ENCODE measurements around the gene PTGIR. TPM values are rescaled to one million over a fixed set of nuclear protein-coding genes. Genes with fewer than 3 reads are reported as not detected.

The PTGIR gene
- total and polyA plus RNA-seq, 2 of the 4 experiments (the other 2 are of a cell fraction), result 0.54 to 5.3 TPM

GRCh38 chr19:46630586-46631205, 5.8 kb upstream of the PTGIR start:
- BruUV-seq (replicated peaks), result no TSS peak
- peak overlapping the region; percentile 51; the same call in 1 of the 2 replicates for H3K23ac ChIP-seq (ENCODE audit: low read depth, low read length)
- peak overlapping the region; percentile 68 for H2BK20ac ChIP-seq (ENCODE audit: low read depth, low read length)
- CTCF ChIA-PET, result interaction anchor here (1.1 to 1.5 kb wide), 2 partner anchors 26 to 31 kb away, joined by 3 to 5 read pairs; partner anchors contain the start of gene DACT3
- peak overlapping the region; percentile 29; the same call in 1 of the 2 replicates for H2AK5ac ChIP-seq (ENCODE audit: low read depth, low read length)
- DNase-seq (no peak), ATAC-seq (ENCODE audit: low read depth) (no peak)
- peak overlapping the region; percentile 80; the same call in 1 of the 2 replicates for H2BK120ac ChIP-seq (ENCODE audit: low read depth, low read length)
- no peak overlapping the region for H3K4me2 ChIP-seq (ENCODE audit: low read depth, low read length)
- H3K9me1 ChIP-seq (ENCODE audit: insufficient read depth, low read length), result peaks cover 6% of the 10 kb centered on the region; the same call in 1 of the 2 replicates
- no peaks in the 10 kb centered on the region for H4K20me1 ChIP-seq (ENCODE audit: insufficient read depth, low read length)
- no peak overlapping the region for H3K4me3 ChIP-seq (ENCODE audit: insufficient read depth, low read depth, low read length)
- H3K27me3 ChIP-seq (ENCODE audit: control insufficient read depth, insufficient read depth, low read length), result no peaks in the 10 kb centered on the region; the same call in 1 of the 2 replicates
- H3K18ac ChIP-seq (ENCODE audit: low read depth, low read length), result peak overlapping the region; percentile 53
- WGBS, 2 experiments (ENCODE audit: extremely low coverage in 2 of 2, insufficient read length in 1 of 2), result 90% methylated on average over 6 of the region's 14 CpGs; no CpG with 5 or more reads in 1 of the 2 experiments
- no peaks in the 10 kb centered on the region for H3K9me3 ChIP-seq (ENCODE audit: control insufficient read depth, insufficient read depth, low read length)
- no peak overlapping the region for H2BK5ac ChIP-seq (ENCODE audit: low read depth, low read length, poor library complexity, severe bottlenecking)
- H4K8ac ChIP-seq (ENCODE audit: low read depth in 2 of 2, low read length in 2 of 2), result peak overlapping the region; percentile 20 to 85; a peak in 3 of 4 replicates
- H3K56ac ChIP-seq (ENCODE audit: extremely low read depth, insufficient read depth, low read length), result no peak overlapping the region
- H3K27ac ChIP-seq (ENCODE audit: insufficient read depth, low read length), result no peak overlapping the region
- no peaks in the 10 kb centered on the region for H3K36me3 ChIP-seq (ENCODE audit: control insufficient read depth, insufficient read depth, low read length)
- intact Hi-C loops (cut with micrococcal nuclease) (no loop called here), dilution Hi-C loops (cut with HindIII; ENCODE audit: low sequenced_read_pairs, unreplicated experiment) (no loop called here), in situ Hi-C loops (cut with MboI; ENCODE audit: low sequenced_read_pairs) (no loop called here)
- H3K14ac ChIP-seq (replicated peaks; ENCODE audit: low read depth, low read length), result peak overlapping the region; percentile 69; the same call in 1 of the 2 replicates
- peak overlapping the region; percentile 13 for H2AFZ ChIP-seq (replicated peaks; ENCODE audit: low read length, poor library complexity)
- peaks cover 17% of the 10 kb centered on the region for H3K4me1 ChIP-seq (ENCODE audit: control insufficient read depth, insufficient read depth, low read length)
- peak overlapping the region; percentile 56 for H4K5ac ChIP-seq (ENCODE audit: low read depth, low read length)
- H2BK15ac ChIP-seq (ENCODE audit: low read depth, low read length), result peak overlapping the region; percentile 19; the same call in 1 of the 3 replicates
- peak overlapping the region; percentile 81 for H2AK9ac ChIP-seq (replicated peaks; ENCODE audit: low read depth, low read length, poor library complexity)
- H4K91ac ChIP-seq (ENCODE audit: insufficient read depth, low read depth, low read length), result peak overlapping the region; percentile 58
- no peak overlapping the region for H3K9ac ChIP-seq (ENCODE audit: low read depth, low read length)
- H3K79me1 ChIP-seq (ENCODE audit: low read depth in 1 of 2, low read length in 2 of 2), result no peaks in the 10 kb centered on the region
- peak overlapping the region; percentile 82; the same call in 1 of the 2 replicates for H3K4ac ChIP-seq (ENCODE audit: low read depth, low read length)
- POLR2A ChIA-PET (ENCODE audit: unreplicated experiment), result interaction anchor here (1.0 kb wide), 1 partner anchor 29 kb away, joined by 3 read pairs; the partner anchor contains the start of gene CALM3
- no peak for TF ChIP-seq POLR2A (IDR thresholded peaks at IDR 0.05; ENCODE audit: low read depth, low read length)
- no peak for TF ChIP-seq CTCF (conservative IDR thresholded peaks at IDR 0.05; ENCODE audit: low read depth, low read length)
- no peak for TF ChIP-seq SMC3 (IDR thresholded peaks at IDR 0.05; ENCODE audit: low read depth, low read length)
- TF ChIP-seq MAFK (IDR thresholded peaks at IDR 0.05; ENCODE audit: low read depth, low read length), result no peak
- TF ChIP-seq CEBPB (IDR thresholded peaks at IDR 0.05; ENCODE audit: low read depth, low read length), result no peak
- TF ChIP-seq FOS (IDR thresholded peaks at IDR 0.05; ENCODE audit: low read depth, low read length), result no peak
- no peak for TF ChIP-seq USF2 (IDR thresholded peaks at IDR 0.05; ENCODE audit: low read depth, low read length)
- TF ChIP-seq RFX5 (IDR thresholded peaks at IDR 0.05; ENCODE audit: low read depth, low read length), result no peak
- no peak for TF ChIP-seq MXI1 (IDR thresholded peaks at IDR 0.05; ENCODE audit: borderline replicate concordance, low read depth, low read length)
- no peak for TF ChIP-seq BHLHE40 (IDR thresholded peaks at IDR 0.05; ENCODE audit: low read depth, low read length)
- TF ChIP-seq CHD1 (IDR thresholded peaks at IDR 0.05; ENCODE audit: low read depth, low read length), result no peak
- TF ChIP-seq NFE2L2 (IDR thresholded peaks at IDR 0.05; ENCODE audit: low read depth, low read length), result no peak
- no peak for TF ChIP-seq MAZ (IDR thresholded peaks at IDR 0.05; ENCODE audit: borderline replicate concordance, low read depth, low read length)
- TF ChIP-seq ELK1 (IDR thresholded peaks at IDR 0.05; ENCODE audit: borderline replicate concordance, low read depth, low read length), result no peak
- TF ChIP-seq RCOR1 (IDR thresholded peaks at IDR 0.05; ENCODE audit: insufficient replicate concordance, low read length), result no peak
